ENCODE measurements around the gene PYROXD2. TPM values are rescaled to one million over a fixed set of nuclear protein-coding genes. Genes with fewer than 3 reads are reported as not detected.

PYROXD2 gene
- total and polyA plus RNA-seq, 2 experiments from 2014 or later, result 12.1 to 13.8 TPM

DNA sequence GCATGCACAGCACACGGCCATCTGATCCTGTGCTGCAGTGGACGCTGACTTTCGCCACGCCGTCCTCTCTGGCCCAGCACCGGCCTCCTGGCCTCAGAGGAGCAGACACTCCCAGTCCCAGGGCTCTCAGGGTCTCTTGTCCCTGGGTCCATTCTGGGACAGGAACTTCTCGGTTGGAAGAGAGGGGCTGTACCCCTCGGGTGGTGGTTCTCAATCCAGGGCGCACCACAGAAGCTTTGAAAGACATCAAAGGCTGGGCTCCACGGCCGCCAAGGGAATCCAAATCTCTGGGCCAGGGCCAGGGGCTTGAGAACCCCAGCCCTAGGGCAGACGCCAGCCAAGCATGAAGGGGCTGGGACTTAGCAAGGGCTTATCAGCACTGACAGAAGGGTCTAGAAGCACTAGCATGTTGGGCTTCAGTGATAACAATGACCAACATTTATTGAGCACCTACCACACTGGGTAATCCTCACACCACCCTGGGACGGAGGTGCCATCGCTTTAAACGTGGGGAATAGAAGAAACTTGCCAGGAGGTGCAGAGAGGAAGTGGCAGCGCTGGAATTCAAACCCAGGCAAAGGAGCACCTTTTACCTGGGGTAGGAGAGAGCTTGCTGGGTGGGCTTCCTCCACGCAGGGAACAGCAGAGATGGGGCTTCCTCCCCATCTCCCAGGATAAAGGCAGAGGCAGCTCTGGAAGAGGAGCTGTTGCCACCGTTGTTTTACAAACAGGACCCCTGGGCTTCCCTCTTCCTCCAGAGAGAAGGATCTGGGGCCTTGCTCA is 1.8 kb upstream of the PYROXD2 start:
- WGBS, 2 experiments (ENCODE audit: low coverage in 1 of 2, low lambda C conversion rate in 2 of 2, missing lambda C conversion rate in 2 of 2), result 94 to 96% methylated on average over 16 to 18 of the region's 18 CpGs
- in situ Hi-C loops (cut with MboI), result no loop called here
- H3K9me2 ChIP-seq (ENCODE audit: insufficient read depth), result no peaks in the 10 kb centered on the region

GRCh38 chr10:98415731-98416119 is 743 bp upstream of the PYROXD2 start:
- TF ChIP-seq EZH2phosphoT487 (IDR thresholded peaks at IDR 0.05; ENCODE audit: insufficient read depth, low read depth) (no peak), EZH2 (IDR thresholded peaks at IDR 0.05; ENCODE audit: insufficient read depth, poor library complexity, severe bottlenecking) (no peak)
- H2AFZ ChIP-seq, result no peak overlapping the region
- H3K4me1 ChIP-seq (ENCODE audit: insufficient read depth), result peaks cover 4% of the 10 kb centered on the region; the same call in 1 of the 2 replicates
- H4K20me1 ChIP-seq (ENCODE audit: insufficient read depth), result no peaks in the 10 kb centered on the region
- no peaks in the 10 kb centered on the region for H3K9me3 ChIP-seq (ENCODE audit: low read depth)
- no peak overlapping the region for H3K9ac ChIP-seq
- H3K27ac ChIP-seq, result no peak overlapping the region
- H3K36me3 ChIP-seq (ENCODE audit: low read depth), result no peaks in the 10 kb centered on the region
- no peak overlapping the region for H3K4me2 ChIP-seq (ENCODE audit: unreplicated experiment)
- 0 out of 2 replicates have a peak, but pooled peaks cover 5% of the 10 kb centered on the region for H3F3A ChIP-seq (ENCODE audit: insufficient read depth)
- no peaks in the 10 kb centered on the region for H3K27me3 ChIP-seq (replicated peaks; ENCODE audit: insufficient read depth)
- no peaks in the 10 kb centered on the region for H3K79me2 ChIP-seq (ENCODE audit: insufficient read depth)
- no peak for DNase-seq
- in situ Hi-C loops (cut with MboI), result no loop called here
- H3K9me2 ChIP-seq (ENCODE audit: insufficient read depth), result no peaks in the 10 kb centered on the region
- H3K4me3 ChIP-seq, result no peak overlapping the region
- 59% methylated on average over 8 of the region's 8 CpGs for WGBS, 2 experiments (ENCODE audit: low coverage in 1 of 2, low lambda C conversion rate in 2 of 2, missing lambda C conversion rate in 2 of 2)

More for the DNA sequence above, 1.8 kb upstream of the PYROXD2 start:
- Histone ChIP-seq H4K20me1 (ENCODE audit: insufficient read depth) (no peaks in the 10 kb centered on the region), H3K79me2 (ENCODE audit: insufficient read depth) (no peaks in the 10 kb centered on the region), H3K9me3 (ENCODE audit: low read depth) (no peaks in the 10 kb centered on the region), H3K4me2 (ENCODE audit: unreplicated experiment) (no peak overlapping the region), H3F3A (ENCODE audit: insufficient read depth) (0 out of 2 replicates have a peak, but pooled peaks cover 5% of the 10 kb centered on the region), H3K4me1 (ENCODE audit: insufficient read depth) (peaks cover 4% of the 10 kb centered on the region; the same call in 1 of the 2 replicates), H3K9ac (no peak overlapping the region), H2AFZ (no peak overlapping the region), H3K27ac (no peak overlapping the region), H3K36me3 (ENCODE audit: low read depth) (no peaks in the 10 kb centered on the region), H3K27me3 (replicated peaks; ENCODE audit: insufficient read depth) (no peaks in the 10 kb centered on the region), H3K4me3 (no peak overlapping the region)
- TF ChIP-seq EZH2phosphoT487 (IDR thresholded peaks at IDR 0.05; ENCODE audit: insufficient read depth, low read depth), result no peak
- no peak for TF ChIP-seq EZH2 (IDR thresholded peaks at IDR 0.05; ENCODE audit: insufficient read depth, poor library complexity, severe bottlenecking)
- DNase-seq, result no peak

- Histone ChIP-seq H3K9me2 (ENCODE audit: insufficient read depth) (no peaks in the 10 kb centered on the region), H3K4me3 (peak overlapping the region; percentile 79), H4K20me1 (ENCODE audit: insufficient read depth) (no peaks in the 10 kb centered on the region), H3K27me3 (replicated peaks; ENCODE audit: insufficient read depth) (no peaks in the 10 kb centered on the region), H3K4me2 (ENCODE audit: unreplicated experiment) (peak overlapping the region; percentile 84), H3K36me3 (ENCODE audit: low read depth) (no peaks in the 10 kb centered on the region), H3K27ac (no peak overlapping the region), H3K9ac (peak overlapping the region; percentile 77), H3F3A (ENCODE audit: insufficient read depth) (0 out of 2 replicates have a peak, but pooled peaks cover 5% of the 10 kb centered on the region), H3K79me2 (ENCODE audit: insufficient read depth) (no peaks in the 10 kb centered on the region), H2AFZ (peak overlapping the region; percentile 68), H3K4me1 (ENCODE audit: insufficient read depth) (peaks cover 4% of the 10 kb centered on the region; the same call in 1 of the 2 replicates), H3K9me3 (ENCODE audit: low read depth) (no peaks in the 10 kb centered on the region)
- DNase-seq, result peak; percentile 32
- no peak for TF ChIP-seq EZH2 (IDR thresholded peaks at IDR 0.05; ENCODE audit: insufficient read depth, poor library complexity, severe bottlenecking)
- no peak for TF ChIP-seq EZH2phosphoT487 (IDR thresholded peaks at IDR 0.05; ENCODE audit: insufficient read depth, low read depth)
- in situ Hi-C loops (cut with MboI), result no loop called here
- WGBS, 2 experiments (ENCODE audit: low coverage in 1 of 2, low lambda C conversion rate in 2 of 2, missing lambda C conversion rate in 2 of 2), result 15 to 17% methylated on average over 3 of the region's 3 CpGs
These were observed 427 bp downstream of the PYROXD2 start for GRCh38 chr10:98414578-98414931.

DNA sequence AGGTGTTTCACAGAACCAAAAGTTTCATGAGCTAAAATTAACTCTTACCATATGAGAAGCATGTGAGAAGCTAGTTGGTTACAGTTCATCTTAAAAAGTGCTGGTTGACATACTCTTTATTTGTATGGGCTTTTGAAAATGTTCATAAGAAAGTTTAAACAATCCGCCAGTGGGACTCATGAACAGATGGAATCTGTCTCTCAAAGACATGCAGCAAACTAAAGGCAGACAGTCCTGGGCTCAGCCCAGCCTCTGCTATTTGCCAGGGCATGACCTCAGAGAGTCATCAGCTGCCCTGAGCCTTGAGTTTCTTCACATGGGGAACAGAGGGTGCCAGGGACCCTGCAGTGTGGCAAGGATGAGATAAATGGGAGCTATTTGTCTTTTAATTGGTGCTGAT is 3.2 kb downstream of the PYROXD2 start:
- Histone ChIP-seq H3K36me3 (ENCODE audit: low read depth) (no peaks in the 10 kb centered on the region), H3K79me2 (ENCODE audit: insufficient read depth) (no peaks in the 10 kb centered on the region), H2AFZ (no peak overlapping the region), H3F3A (ENCODE audit: insufficient read depth) (0 out of 2 replicates have a peak, but pooled peaks cover 5% of the 10 kb centered on the region), H4K20me1 (ENCODE audit: insufficient read depth) (no peaks in the 10 kb centered on the region), H3K4me1 (ENCODE audit: insufficient read depth) (peaks cover 4% of the 10 kb centered on the region; the same call in 1 of the 2 replicates), H3K27me3 (replicated peaks; ENCODE audit: insufficient read depth) (no peaks in the 10 kb centered on the region), H3K27ac (no peak overlapping the region), H3K9me3 (ENCODE audit: low read depth) (no peaks in the 10 kb centered on the region), H3K9ac (no peak overlapping the region), H3K4me2 (ENCODE audit: unreplicated experiment) (no peak overlapping the region), H3K9me2 (ENCODE audit: insufficient read depth) (no peaks in the 10 kb centered on the region), H3K4me3 (no peak overlapping the region)
- in situ Hi-C loops (cut with MboI), result no loop called here
- DNase-seq, result no peak
- 73 to 79% methylated on average over 1 of the region's 1 CpG for WGBS, 2 experiments (ENCODE audit: low coverage in 1 of 2, low lambda C conversion rate in 2 of 2, missing lambda C conversion rate in 2 of 2)
- TF ChIP-seq EZH2phosphoT487 (IDR thresholded peaks at IDR 0.05; ENCODE audit: insufficient read depth, low read depth) (no peak), EZH2 (IDR thresholded peaks at IDR 0.05; ENCODE audit: insufficient read depth, poor library complexity, severe bottlenecking) (no peak)
